Naive thymus-derived CD4-positive, alpha-beta T cell (primary cell): ENCODE results near the gene CLCC1. TPM values are rescaled to one million over a fixed set of nuclear protein-coding genes. Genes with fewer than 3 reads are reported as not detected.

ENCODE experiments used
- polyA plus RNA-seq, 2 donors: library from polyadenylated mRNA; unstranded; fragments of 300-500 nt; fragmentation: Illumina TruSeq; gene quantifications; one replicate each; pipeline ENCODE4 v1.2.3, GENCODE V29; 2021
- total RNA-seq, 6 experiments: library from RNA in 5 of 6; stranded (reverse) in 5 of 6; gene quantifications; 1 replicate in 5 of 6; 2 replicates in 1 of 6; pipeline ENCODE4 v1.2.3 and lab custom pipeline; 2021 to 2026

The CLCC1 gene
- total and polyA plus RNA-seq, 7 experiments from 2014 or later = 13.9 to 34.6 (median 19.4) TPM

Other genes starting within 250 kb of the CLCC1 start
- 10 to 100 TPM; 46.8 to 75.2 (median 54.0) TPM for gene STXBP3, start 216.8 kb downstream of the CLCC1 start, total RNA-seq
- gene STXBP3, start 216.8 kb downstream of the CLCC1 start, polyA plus RNA-seq = 10 to 100 TPM; 38.3 to 47.8 TPM
- not detected for gene AKNAD1, start 106.4 kb downstream of the CLCC1 start, total RNA-seq
- not detected for gene AKNAD1, start 106.4 kb downstream of the CLCC1 start, polyA plus RNA-seq
- gene GPSM2, start 86.5 kb downstream of the CLCC1 start, total RNA-seq = 10 to 100 TPM in 1 of 5 experiments, 1 to 10 TPM in 1, under 1 TPM in 3; 0.38 to 24.7 (median 0.41) TPM
- gene GPSM2, start 86.5 kb downstream of the CLCC1 start, polyA plus RNA-seq = 1 to 10 TPM in 1 of 2 donors, under 1 TPM in 1; 0.15 to 1.5 TPM
- 10 to 100 TPM in 4 of 5 experiments, 1 to 10 TPM in 1; 9.8 to 15.4 (median 14.4) TPM for gene WDR47, start 78.6 kb upstream of the CLCC1 start, total RNA-seq
- gene WDR47, start 78.6 kb upstream of the CLCC1 start, polyA plus RNA-seq = 1 to 10 TPM; 3.9 to 6.4 TPM
- gene TAF13, start 112.5 kb upstream of the CLCC1 start, total RNA-seq = 10 to 100 TPM; 11.0 to 23.6 (median 17.6) TPM
- 1 to 10 TPM in 1 of 2 donors, under 1 TPM in 1; 0.77 to 1.7 TPM for gene TAF13, start 112.5 kb upstream of the CLCC1 start, polyA plus RNA-seq
- 10 to 100 TPM; 33.2 to 65.6 (median 41.2) TPM for gene TMEM167B, start 127.3 kb upstream of the CLCC1 start, total RNA-seq
- 10 to 100 TPM; 28.3 to 28.6 TPM for gene TMEM167B, start 127.3 kb upstream of the CLCC1 start, polyA plus RNA-seq
- gene ELAPOR1, start 150.6 kb upstream of the CLCC1 start, total RNA-seq = 10 to 100 TPM in 2 of 5 experiments, 1 to 10 TPM in 3; 4.4 to 12.3 (median 6.7) TPM
- 10 to 100 TPM in 1 of 2 donors, 1 to 10 TPM in 1; 7.1 to 10.3 TPM for gene ELAPOR1, start 150.6 kb upstream of the CLCC1 start, polyA plus RNA-seq